HCT116 (cell line): ENCODE data around the gene TSSK6.

ENCODE experiments used
- CBX3 ChIP-seq: IDR thresholded peaks from 2 replicates; pipeline ENCODE4 v1.6.1; 2012; ENCODE audit warnings: low read depth
- EZH2 ChIP-seq: fragments of 200-600 bp; sonication (generic); IDR thresholded peaks from 2 replicates; pipeline ENCODE4 v1.6.1; 2017; ENCODE audit warnings: antibody characterized with exemption, mixed run types
- EZH2phosphoT487 ChIP-seq: fragments of 200-600 bp; IDR thresholded peaks from 2 replicates; pipeline ENCODE4 v1.6.1; 2018; ENCODE audit warnings: antibody characterized with exemption, borderline replicate concordance
- FOSL1 ChIP-seq: IDR thresholded peaks from 2 replicates; pipeline ENCODE4 v1.6.1; 2012; ENCODE audit warnings: low read depth
- JUND ChIP-seq: IDR thresholded peaks from 2 replicates; pipeline ENCODE4 v1.6.1; 2012
- POLR2A ChIP-seq: IDR thresholded peaks from 2 replicates; pipeline ENCODE4 v1.7.0; 2011; ENCODE audit warnings: borderline replicate concordance; ENCODE audit not compliant: insufficient read depth, insufficient read length; ENCODE audit errors: extremely low read depth
- POLR2AphosphoS5 ChIP-seq: IDR thresholded peaks from 2 replicates; pipeline ENCODE4 v1.6.1; 2011; ENCODE audit warnings: mild to moderate bottlenecking, low read depth, low read length, moderate library complexity
- RAD21 ChIP-seq: IDR thresholded peaks from 2 replicates; pipeline ENCODE4 v1.6.1; 2012; ENCODE audit warnings: low read depth, mild to moderate bottlenecking
- SIN3A ChIP-seq: IDR thresholded peaks from 2 replicates; pipeline ENCODE4 v1.6.1; 2012; ENCODE audit warnings: low read depth
- TCF7L2 ChIP-seq: IDR thresholded peaks from 2 replicates; pipeline ENCODE4 v1.7.0; 2011; ENCODE audit warnings: borderline replicate concordance, inconsistent platforms; ENCODE audit not compliant: insufficient read depth, insufficient read length; ENCODE audit errors: extremely low read depth
- YY1 ChIP-seq: IDR thresholded peaks from 2 replicates; pipeline ENCODE4 v1.6.1; 2011; ENCODE audit warnings: low read length, low read depth, moderate library complexity, mild to moderate bottlenecking; ENCODE audit not compliant: insufficient replicate concordance; ENCODE audit errors: extremely low read depth
- ZNF274 ChIP-seq: fragments of 200-500 bp; sonication (Bioruptor generic); IDR thresholded peaks from 2 replicates; pipeline ENCODE4 v1.6.1; 2014; ENCODE audit warnings: mild to moderate bottlenecking, low read depth, low read length, inconsistent platforms
- TF ChIP-seq, protein P1 (sequence below), 3 experiments: fragments of 200-600 bp in 1 of 3; sonication (generic) in 1 of 3; IDR thresholded peaks in 2 of 3; conservative IDR thresholded peaks in 1 of 3; 2 replicates each; pipeline ENCODE4 v1.5.1; 2012 to 2017; ENCODE audit warnings: low read depth in 2 of 3, low read length in 2 of 3, antibody characterized with exemption in 1 of 3, borderline replicate concordance in 1 of 3, control low read depth in 1 of 3, mild to moderate bottlenecking in 1 of 3, mixed read lengths in 1 of 3, mixed run types in 1 of 3, moderate library complexity in 1 of 3; ENCODE audit not compliant: insufficient read depth in 1 of 3
- TF ChIP-seq, protein P2 (sequence below): IDR thresholded peaks from 2 replicates; pipeline ENCODE4 v1.6.1; 2012

DNA sequence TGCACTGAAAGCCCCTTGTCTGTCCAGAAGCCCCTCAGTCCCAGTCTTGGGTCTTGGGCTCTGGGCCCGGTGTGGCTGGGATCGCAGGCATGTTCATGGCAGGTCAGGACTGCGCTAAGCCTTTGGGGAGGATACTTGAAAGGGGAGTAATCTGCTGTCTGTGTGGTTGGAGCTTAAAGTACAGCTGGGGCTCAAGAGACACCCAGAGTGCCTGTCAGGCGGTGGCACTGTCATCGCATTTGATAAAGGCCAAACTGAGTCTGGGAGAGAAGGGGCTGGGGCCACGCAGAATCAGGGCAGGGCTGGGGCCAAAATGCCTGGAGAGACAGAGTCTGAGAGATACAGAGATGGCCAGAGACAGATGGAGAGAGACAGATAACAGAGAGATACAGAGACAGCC is 18.5 kb upstream of the TSSK6 start:
- no peak for TF ChIP-seq POLR2AphosphoS5
- no peak for TF ChIP-seq POLR2A
- no peak for TF ChIP-seq TCF7L2
- TF ChIP-seq, protein P1, sequence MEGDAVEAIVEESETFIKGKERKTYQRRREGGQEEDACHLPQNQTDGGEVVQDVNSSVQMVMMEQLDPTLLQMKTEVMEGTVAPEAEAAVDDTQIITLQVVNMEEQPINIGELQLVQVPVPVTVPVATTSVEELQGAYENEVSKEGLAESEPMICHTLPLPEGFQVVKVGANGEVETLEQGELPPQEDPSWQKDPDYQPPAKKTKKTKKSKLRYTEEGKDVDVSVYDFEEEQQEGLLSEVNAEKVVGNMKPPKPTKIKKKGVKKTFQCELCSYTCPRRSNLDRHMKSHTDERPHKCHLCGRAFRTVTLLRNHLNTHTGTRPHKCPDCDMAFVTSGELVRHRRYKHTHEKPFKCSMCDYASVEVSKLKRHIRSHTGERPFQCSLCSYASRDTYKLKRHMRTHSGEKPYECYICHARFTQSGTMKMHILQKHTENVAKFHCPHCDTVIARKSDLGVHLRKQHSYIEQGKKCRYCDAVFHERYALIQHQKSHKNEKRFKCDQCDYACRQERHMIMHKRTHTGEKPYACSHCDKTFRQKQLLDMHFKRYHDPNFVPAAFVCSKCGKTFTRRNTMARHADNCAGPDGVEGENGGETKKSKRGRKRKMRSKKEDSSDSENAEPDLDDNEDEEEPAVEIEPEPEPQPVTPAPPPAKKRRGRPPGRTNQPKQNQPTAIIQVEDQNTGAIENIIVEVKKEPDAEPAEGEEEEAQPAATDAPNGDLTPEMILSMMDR (IDR thresholded peaks at IDR 0.05 in 2 of 3, conservative IDR thresholded peaks at IDR 0.05 in 1 of 3; ENCODE audit: borderline replicate concordance in 1 of 3, insufficient read depth in 1 of 3, low read depth in 2 of 3, low read length in 2 of 3), result no peak
- TF ChIP-seq RAD21, result no peak
- no peak for TF ChIP-seq FOSL1
- TF ChIP-seq JUND, result no peak
- TF ChIP-seq, protein P2, sequence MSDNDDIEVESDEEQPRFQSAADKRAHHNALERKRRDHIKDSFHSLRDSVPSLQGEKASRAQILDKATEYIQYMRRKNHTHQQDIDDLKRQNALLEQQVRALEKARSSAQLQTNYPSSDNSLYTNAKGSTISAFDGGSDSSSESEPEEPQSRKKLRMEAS, result no peak
- TF ChIP-seq EZH2phosphoT487, result no peak
- no peak for TF ChIP-seq EZH2
- TF ChIP-seq YY1, result no peak
- TF ChIP-seq ZNF274, result no peak
- TF ChIP-seq CBX3, result no peak
- TF ChIP-seq SIN3A, result no peak
